OCI-LY7 (cell line): ENCODE measurements around the gene MAGOHB. TPM values are rescaled to one million over a fixed set of nuclear protein-coding genes. Genes with fewer than 3 reads are reported as not detected.

Experiments used
- Bru-seq: library from RNA; stranded (reverse); fragments of 400-500 nt; gene quantifications from one replicate; lab custom pipeline; 2021; lab: Mats Ljungman, UMichigan
- BruChase-seq, 2 experiments: library from RNA; stranded (reverse); fragments of 400-500 nt; gene quantifications; one replicate each; lab custom pipeline; 2021; lab: Mats Ljungman, UMichigan
- BruUV-seq: library from RNA; stranded (reverse); fragments of 400-500 nt; replicated peaks from 2 replicates; lab custom pipeline; 2021; lab: Mats Ljungman, UMichigan
- CTCF ChIA-PET: fragments of 300-600 bp; sonication (Branson Sonifier 250); formaldehyde crosslinking; loops from one replicate; lab custom pipeline; 2022; ENCODE audit warnings: antibody characterized with exemption; ENCODE audit not compliant: unreplicated experiment; lab: Charles Lee
- POLR2A ChIA-PET: fragments of 300-600 bp; sonication (Branson Sonifier 250); formaldehyde crosslinking; loops from one replicate; lab custom pipeline; 2022; ENCODE audit warnings: antibody characterized with exemption; lab: Charles Lee
- DNase-seq: peaks from one replicate; pipeline ENCODE4 v3.0.0-alpha.2; 2015; ENCODE audit warnings: low spot score
- H2AFZ ChIP-seq: fragments of 200-600 bp; sonication (generic), shearing (Covaris generic); 2 replicates; pipeline ENCODE4 v1.6.1; 2014; ENCODE audit warnings: mild to moderate bottlenecking, antibody characterized with exemption, low read length, moderate library complexity
- H3K27ac ChIP-seq: fragments of 200-600 bp; sonication (generic); 2 replicates; pipeline ENCODE4 v1.5.1; 2014; ENCODE audit warnings: mixed run types, low read depth, mild to moderate bottlenecking, moderate library complexity, low read length, inconsistent platforms; ENCODE audit not compliant: poor library complexity, severe bottlenecking
- H3K36me3 ChIP-seq: fragments of 200-600 bp; sonication (generic); 2 replicates; pipeline ENCODE4 v1.6.1; 2014; ENCODE audit warnings: mild to moderate bottlenecking, antibody characterized with exemption, low read length, moderate library complexity, mixed read lengths; ENCODE audit not compliant: insufficient read depth
- H3K4me1 ChIP-seq: fragments of 200-600 bp; sonication (generic); 2 replicates; pipeline ENCODE4 v1.5.1; 2014; ENCODE audit warnings: mild to moderate bottlenecking, low read length; ENCODE audit not compliant: insufficient read depth, poor library complexity, severe bottlenecking
- H3K4me2 ChIP-seq: fragments of 200-600 bp; sonication (generic); 2 replicates; pipeline ENCODE4 v1.6.1; 2014; ENCODE audit warnings: mild to moderate bottlenecking, low read length
- H3K4me3 ChIP-seq: fragments of 200-600 bp; sonication (generic); 2 replicates; pipeline ENCODE4 v1.5.1; 2014; ENCODE audit warnings: mild to moderate bottlenecking, low read depth, low read length; ENCODE audit not compliant: poor library complexity, severe bottlenecking
- H3K79me2 ChIP-seq: fragments of 200-600 bp; sonication (generic); 2 replicates; pipeline ENCODE4 v1.6.1; 2016; ENCODE audit warnings: low read depth, mild to moderate bottlenecking, low read length, moderate library complexity, mixed read lengths; ENCODE audit not compliant: insufficient read depth
- H3K9me2 ChIP-seq: fragments of 200-600 bp; sonication (generic); 2 replicates; pipeline ENCODE4 v1.6.1; 2016; ENCODE audit warnings: mild to moderate bottlenecking, low read length, mixed read lengths; ENCODE audit not compliant: insufficient read depth
- H3K9me3 ChIP-seq: fragments of 200-600 bp; sonication (generic); 2 replicates; pipeline ENCODE4 v1.6.1; 2014; ENCODE audit warnings: mild to moderate bottlenecking, mixed run types, low read length, mixed read lengths
- H4K20me1 ChIP-seq: fragments of 200-600 bp; sonication (generic); 2 replicates; pipeline ENCODE4 v1.6.1; 2014; ENCODE audit warnings: mild to moderate bottlenecking, antibody characterized with exemption, low read length, moderate library complexity, mixed read lengths; ENCODE audit not compliant: insufficient read depth
- EZH2phosphoT487 ChIP-seq: fragments of 200-600 bp; sonication (generic); IDR thresholded peaks from 2 replicates; pipeline ENCODE4 v1.6.1; 2018; ENCODE audit warnings: low read depth, borderline replicate concordance, mild to moderate bottlenecking, mixed run types, antibody characterized with exemption, low read length, moderate library complexity, mixed read lengths
- intact Hi-C: fragments of 100-400 bp; cut with micrococcal nuclease; formaldehyde crosslinking; loops from one replicate; pipeline ENCODE4 v1.10.0; 2022; ENCODE audit not compliant: unreplicated experiment
- long read RNA-seq: library from polyadenylated mRNA; stranded (forward); transcript quantifications from one replicate; pipeline ENCODE4 v2.0.0, GENCODE V29; 2022
- total RNA-seq, 2 experiments: library from RNA; depleted of rRNA in 1 of 2; stranded (reverse); fragments of >200 nt in 1 of 2; shearing (Covaris generic) in 1 of 2; gene quantifications; 2 replicates each; pipeline ENCODE4 v1.2.3, GENCODE V29; 2014 to 2022
- TF ChIP-seq, protein P1 (sequence below): fragments of 200-600 bp; sonication (generic); conservative IDR thresholded peaks from 2 replicates; pipeline ENCODE4 v1.5.1; 2014; ENCODE audit warnings: mild to moderate bottlenecking, antibody characterized with exemption, low read length, moderate library complexity, mixed read lengths

MAGOHB gene
- total RNA-seq (2014; rRNA removed; shearing (Covaris generic)) (35.6 and 44.4 TPM in 2 replicates), total RNA-seq (2022) (54.7 and 66.5 TPM in 2 replicates), Bru-seq, nascent RNA (percentile 97 among the genes with signal in this experiment), BruChase-seq, experiment 1, labeled RNA remaining after a 6-hour chase (percentile 94 among the genes with signal in this experiment), BruChase-seq, experiment 2, labeled RNA remaining after a 2-hour chase (percentile 97 among the genes with signal in this experiment)
- long read RNA-seq, transcript MAGOHB-201 (5 exons, 2,623 nt): major isoform, 51 of 96 reads
- long read RNA-seq, partial matches to known transcripts: 9 of 96 reads
- long read RNA-seq, other reads (novel, unspliced or antisense): 30 of 96 reads

DNA sequence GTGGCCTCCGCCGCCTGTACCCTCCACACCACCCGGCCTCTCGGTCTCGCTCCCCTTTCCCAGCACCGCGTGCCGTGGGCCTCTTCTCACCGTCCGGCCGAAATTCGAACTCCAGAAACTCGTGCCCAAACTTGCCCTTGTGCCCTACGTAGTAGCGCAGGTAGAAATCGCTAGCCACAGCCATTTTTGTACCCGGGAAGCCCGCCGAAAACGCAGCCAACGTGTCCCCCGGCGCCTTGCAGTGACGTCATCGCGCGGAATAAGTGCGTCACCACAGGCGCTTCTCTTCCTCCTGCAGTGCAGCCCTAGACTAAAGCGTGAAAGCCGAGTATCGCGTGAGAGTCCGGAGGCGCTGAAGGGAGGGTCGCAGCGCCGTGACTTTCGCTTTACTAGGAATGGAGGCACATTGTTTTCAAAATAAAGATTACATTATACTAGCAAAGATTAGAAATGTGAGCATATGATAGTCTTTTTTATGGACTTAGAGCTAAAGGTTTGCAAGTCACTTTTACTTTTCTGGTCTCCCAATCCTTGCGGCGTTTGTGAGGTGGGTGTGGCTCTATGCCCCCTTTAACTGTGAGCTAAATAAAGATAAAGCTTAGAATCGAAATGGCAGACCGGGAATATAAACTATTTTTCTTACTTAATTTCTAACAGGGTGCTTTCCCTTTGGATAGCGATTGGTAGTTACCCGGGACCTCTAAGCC lies at the start of gene MAGOHB:
Gene MAGOHB, minus strand, starts transcription at position 261 of the 707 bp plus-strand sequence. Its CDS starts 77 bp downstream, at position 184.
- Histone ChIP-seq H3K4me1 (peaks cover 21% of the 10 kb centered on the region), H3K27ac (peak within 1 kb of the TSS; percentile 60), H2AFZ (peak within 1 kb of the TSS; percentile 96), H4K20me1 (no peaks in the 10 kb centered on the region), H3K36me3 (peaks cover 29% of the 10 kb centered on the region), H3K79me2 (peaks cover 41% of the 10 kb centered on the region), H3K4me3 (peak within 1 kb of the TSS; percentile 91), H3K4me2 (peak within 1 kb of the TSS; percentile 94), H3K9me3 (no peaks in the 10 kb centered on the region), H3K9me2 (no peaks in the 10 kb centered on the region)
- intact Hi-C loops: loop anchor here (1.0 to 5.0 kb wide), 2 partner anchors 109 to 251 kb away; no protein-coding TSS in a partner anchor
- DNase-seq: peak; percentile 97
- ChIA-PET CTCF (no interaction called here), POLR2A (interaction anchor here (0.6 to 1.9 kb wide), 15 partner anchors 9 to 383 kb away, joined by 3 to 6 read pairs (median 3); partner anchors contain the start of gene YBX3)
- BruUV-seq: TSS peak; percentile 100
- no peak for TF ChIP-seq EZH2phosphoT487
- TF ChIP-seq, protein P1, sequence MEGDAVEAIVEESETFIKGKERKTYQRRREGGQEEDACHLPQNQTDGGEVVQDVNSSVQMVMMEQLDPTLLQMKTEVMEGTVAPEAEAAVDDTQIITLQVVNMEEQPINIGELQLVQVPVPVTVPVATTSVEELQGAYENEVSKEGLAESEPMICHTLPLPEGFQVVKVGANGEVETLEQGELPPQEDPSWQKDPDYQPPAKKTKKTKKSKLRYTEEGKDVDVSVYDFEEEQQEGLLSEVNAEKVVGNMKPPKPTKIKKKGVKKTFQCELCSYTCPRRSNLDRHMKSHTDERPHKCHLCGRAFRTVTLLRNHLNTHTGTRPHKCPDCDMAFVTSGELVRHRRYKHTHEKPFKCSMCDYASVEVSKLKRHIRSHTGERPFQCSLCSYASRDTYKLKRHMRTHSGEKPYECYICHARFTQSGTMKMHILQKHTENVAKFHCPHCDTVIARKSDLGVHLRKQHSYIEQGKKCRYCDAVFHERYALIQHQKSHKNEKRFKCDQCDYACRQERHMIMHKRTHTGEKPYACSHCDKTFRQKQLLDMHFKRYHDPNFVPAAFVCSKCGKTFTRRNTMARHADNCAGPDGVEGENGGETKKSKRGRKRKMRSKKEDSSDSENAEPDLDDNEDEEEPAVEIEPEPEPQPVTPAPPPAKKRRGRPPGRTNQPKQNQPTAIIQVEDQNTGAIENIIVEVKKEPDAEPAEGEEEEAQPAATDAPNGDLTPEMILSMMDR: no peak

DNA sequence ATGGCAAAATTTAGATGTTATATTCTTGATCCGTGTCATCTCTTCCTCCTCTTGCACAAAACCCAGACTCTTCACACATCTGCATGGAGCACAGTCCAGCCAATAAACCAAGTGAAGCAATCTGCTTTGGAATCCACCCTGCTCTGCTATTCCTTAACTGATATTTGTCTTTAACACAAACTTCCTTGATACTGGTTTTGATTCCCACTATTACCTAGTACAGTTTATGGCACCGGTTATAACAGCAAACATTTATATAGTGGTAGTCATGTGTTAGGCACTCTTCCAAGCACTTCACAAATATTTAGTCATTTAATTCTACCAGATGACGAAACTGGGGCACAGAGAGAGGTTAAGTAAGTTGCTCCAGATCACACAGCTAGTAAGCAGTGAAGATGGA lies 47.9 kb upstream of the MAGOHB start:
- BruUV-seq: no TSS peak
- Histone ChIP-seq H3K27ac (no peak overlapping the region), H3K4me1 (no peaks in the 10 kb centered on the region), H3K36me3 (no peaks in the 10 kb centered on the region), H3K9me2 (no peaks in the 10 kb centered on the region), H4K20me1 (no peaks in the 10 kb centered on the region), H3K4me2 (no peak overlapping the region), H3K4me3 (no peak overlapping the region), H3K79me2 (no peaks in the 10 kb centered on the region), H2AFZ (no peak overlapping the region), H3K9me3 (peaks cover 14% of the 10 kb centered on the region; the same call in 1 of the 2 replicates)
- no peak for DNase-seq
- intact Hi-C loops: no loop called here
- ChIA-PET POLR2A (no interaction called here), CTCF (no interaction called here)
- TF ChIP-seq EZH2phosphoT487: no peak
- TF ChIP-seq, protein P1: no peak
